Measurements from ENCODE around the gene SHISA7. TPM values are rescaled to one million over a fixed set of nuclear protein-coding genes. Genes with fewer than 3 reads are reported as not detected.

The SHISA7 gene
- total RNA-seq, 1 experiment from 2014 or later: not detected

GRCh38 chr19:55431183-55431582 is 11.9 kb downstream of the SHISA7 start:
- no TSS peak for BruUV-seq (replicated peaks)

GRCh38 chr19:55426042-55426441 is 17.1 kb downstream of the SHISA7 start:
- Histone ChIP-seq H3K4me1 (no peaks in the 10 kb centered on the region), H3K9me3 (no peaks in the 10 kb centered on the region), H3K36me3 (ENCODE audit: control insufficient read depth, insufficient read depth, low read length) (no peaks in the 10 kb centered on the region), H3K27me3 (replicated peaks; ENCODE audit: control insufficient read depth, insufficient read depth, low read length) (no peaks in the 10 kb centered on the region), H3K4me3 (ENCODE audit: low read depth, low read length) (no peak overlapping the region)
- intact Hi-C loops (cut with micrococcal nuclease; ENCODE audit: unreplicated experiment): no loop called here
- Mint-ChIP-seq H3K4me1 (ENCODE audit: low read depth, unreplicated experiment) (no peaks in the 10 kb centered on the region), H3K9me3 (ENCODE audit: unreplicated experiment) (no peaks in the 10 kb centered on the region), H3K27me3 (ENCODE audit: insufficient read depth, unreplicated experiment) (peaks cover 8% of the 10 kb centered on the region), H3K36me3 (ENCODE audit: insufficient read depth, unreplicated experiment) (no peaks in the 10 kb centered on the region), H3K27ac (ENCODE audit: unreplicated experiment) (no peak overlapping the region), H3K4me3 (ENCODE audit: unreplicated experiment) (no peak overlapping the region)
- DNase-seq: no peak
- BruUV-seq (replicated peaks): no TSS peak
- CTCF ChIA-PET: interaction anchor here (0.5 kb wide), 1 partner anchor 9 kb away, joined by 4 read pairs; no protein-coding TSS in a partner anchor
- TF ChIP-seq CTCF (IDR thresholded peaks at IDR 0.05; ENCODE audit: insufficient read depth in 1 of 2, low read depth in 1 of 2, low read length in 1 of 2, severe bottlenecking in 1 of 2, unreplicated experiment in 1 of 2): no peak
- POLR2A ChIA-PET: no interaction called here

More at GRCh38 chr19:55431183-55431582, 11.9 kb downstream of the SHISA7 start:
- H3K4me3 Mint-ChIP-seq (ENCODE audit: unreplicated experiment): no peak overlapping the region
- H3K9me3 ChIP-seq: no peaks in the 10 kb centered on the region
- CTCF ChIA-PET: no interaction called here
- no peak for DNase-seq
- no peaks in the 10 kb centered on the region for H3K4me1 ChIP-seq
- intact Hi-C loops (cut with micrococcal nuclease; ENCODE audit: unreplicated experiment): no loop called here
- H3K36me3 Mint-ChIP-seq (ENCODE audit: insufficient read depth, unreplicated experiment): no peaks in the 10 kb centered on the region
- POLR2A ChIA-PET: no interaction called here
- H3K36me3 ChIP-seq (ENCODE audit: control insufficient read depth, insufficient read depth, low read length): no peaks in the 10 kb centered on the region
- H3K9me3 Mint-ChIP-seq (ENCODE audit: unreplicated experiment): no peaks in the 10 kb centered on the region
- H3K27me3 ChIP-seq (replicated peaks; ENCODE audit: control insufficient read depth, insufficient read depth, low read length): no peaks in the 10 kb centered on the region
- H3K4me3 ChIP-seq (ENCODE audit: low read depth, low read length): no peak overlapping the region
- H3K27me3 Mint-ChIP-seq (ENCODE audit: insufficient read depth, unreplicated experiment): peaks cover 3% of the 10 kb centered on the region
- H3K27ac Mint-ChIP-seq (ENCODE audit: unreplicated experiment): no peak overlapping the region
- H3K4me1 Mint-ChIP-seq (ENCODE audit: low read depth, unreplicated experiment): no peaks in the 10 kb centered on the region
- TF ChIP-seq CTCF (IDR thresholded peaks at IDR 0.05; ENCODE audit: insufficient read depth in 1 of 2, low read depth in 1 of 2, low read length in 1 of 2, severe bottlenecking in 1 of 2, unreplicated experiment in 1 of 2): no peak

- CTCF ChIA-PET: interaction anchor here (0.5 kb wide), 1 partner anchor 26 kb away, joined by 8 read pairs; no protein-coding TSS in a partner anchor
- Histone ChIP-seq H3K9me3 (peaks cover 4% of the 10 kb centered on the region; the same call in 1 of the 2 replicates), H3K4me1 (no peaks in the 10 kb centered on the region), H3K36me3 (ENCODE audit: control insufficient read depth, insufficient read depth, low read length) (no peaks in the 10 kb centered on the region), H3K27me3 (replicated peaks; ENCODE audit: control insufficient read depth, insufficient read depth, low read length) (no peaks in the 10 kb centered on the region), H3K4me3 (ENCODE audit: low read depth, low read length) (no peak overlapping the region)
- Mint-ChIP-seq H3K9me3 (ENCODE audit: unreplicated experiment) (no peaks in the 10 kb centered on the region), H3K27ac (ENCODE audit: unreplicated experiment) (no peak overlapping the region), H3K36me3 (ENCODE audit: insufficient read depth, unreplicated experiment) (no peaks in the 10 kb centered on the region), H3K4me1 (ENCODE audit: low read depth, unreplicated experiment) (no peaks in the 10 kb centered on the region), H3K4me3 (ENCODE audit: unreplicated experiment) (no peak overlapping the region), H3K27me3 (ENCODE audit: insufficient read depth, unreplicated experiment) (peaks cover 8% of the 10 kb centered on the region)
- DNase-seq: no peak
- TF ChIP-seq CTCF (IDR thresholded peaks at IDR 0.05; ENCODE audit: insufficient read depth in 1 of 2, low read depth in 1 of 2, low read length in 1 of 2, severe bottlenecking in 1 of 2, unreplicated experiment in 1 of 2): no peak
- intact Hi-C loops (cut with micrococcal nuclease; ENCODE audit: unreplicated experiment): no loop called here
- POLR2A ChIA-PET: no interaction called here
- BruUV-seq (replicated peaks): no TSS peak
Measured at GRCh38 chr19:55424518-55424917, 18.6 kb downstream of the SHISA7 start.
